HepG2 (cell line): ENCODE measurements around the gene ERCC2. TPM values are rescaled to one million over a fixed set of nuclear protein-coding genes. Genes with fewer than 3 reads are reported as not detected.
A peak's percentile ranks its signal among the peaks of the same experiment; 100 is the strongest.

ENCODE experiments used
- CBX2 ChIP-seq, 2 experiments: fragments of 200-600 bp in 1 of 2; sonication (generic); formaldehyde crosslinking in 1 of 2; IDR thresholded peaks; 2 replicates each; pipeline versions ENCODE4 v1.7.0 to v1.8.1; 2018 to 2022; ENCODE audit warnings: low read depth in 2 of 2, low read length in 1 of 2, mild to moderate bottlenecking in 1 of 2, missing genetic modification reagents in 1 of 2
- ETV6 ChIP-seq: sonication (generic); formaldehyde crosslinking; conservative IDR thresholded peaks from 2 replicates; pipeline ENCODE4 v1.4.0; 2020; ENCODE audit warnings: missing genetic modification reagents
- GZF1 ChIP-seq: sonication (generic); formaldehyde crosslinking; IDR thresholded peaks from 2 replicates; pipeline ENCODE4 v1.5.1; 2020; ENCODE audit warnings: mild to moderate bottlenecking, missing genetic modification reagents
- HDAC1 ChIP-seq: sonication (generic); formaldehyde crosslinking; IDR thresholded peaks from 2 replicates; pipeline ENCODE4 v1.5.1; 2020; ENCODE audit warnings: mild to moderate bottlenecking, missing genetic modification reagents
- NFIC ChIP-seq: IDR thresholded peaks from 2 replicates; pipeline ENCODE4 v1.6.1; 2012; ENCODE audit warnings: mild to moderate bottlenecking, low read length, inconsistent platforms
- NKX3-1 ChIP-seq: sonication (generic); formaldehyde crosslinking; IDR thresholded peaks from 2 replicates; pipeline ENCODE4 v1.5.0; 2020; ENCODE audit warnings: missing genetic modification reagents
- NR1H2 ChIP-seq: sonication (generic); formaldehyde crosslinking; IDR thresholded peaks from 2 replicates; pipeline ENCODE4 v1.8.1; 2022; ENCODE audit warnings: low read depth, missing genetic modification reagents, borderline replicate concordance
- TAF15 ChIP-seq: fragments of 200-400 bp; formaldehyde crosslinking; IDR thresholded peaks from one replicate; pipeline ENCODE4 v1.6.1; 2018; ENCODE audit warnings: mild to moderate bottlenecking, low read depth, low read length; ENCODE audit not compliant: poor library complexity, severe bottlenecking
- ZFP90 ChIP-seq: sonication (generic); formaldehyde crosslinking; IDR thresholded peaks from 2 replicates; pipeline ENCODE4 v1.8.0; 2022; ENCODE audit warnings: missing genetic modification reagents, mild to moderate bottlenecking, inconsistent platforms, borderline replicate concordance
- ZNF12 ChIP-seq: sonication (generic); formaldehyde crosslinking; IDR thresholded peaks from 2 replicates; pipeline ENCODE4 v1.5.0; 2020; ENCODE audit warnings: missing genetic modification reagents
- ZNF205 ChIP-seq: IDR thresholded peaks from 2 replicates; pipeline ENCODE4 v1.6.1; 2018; ENCODE audit warnings: missing biosample characterization, missing genetic modification reagents
- ZNF264 ChIP-seq: sonication (generic); formaldehyde crosslinking; IDR thresholded peaks from 2 replicates; pipeline ENCODE4 v1.4.0; 2020; ENCODE audit warnings: missing genetic modification reagents
- ZNF274 ChIP-seq: sonication (generic); formaldehyde crosslinking; IDR thresholded peaks from 2 replicates; pipeline ENCODE4 v1.5.1; 2020; ENCODE audit warnings: mild to moderate bottlenecking, missing genetic modification reagents
- ZNF510 ChIP-seq: sonication (generic); formaldehyde crosslinking; IDR thresholded peaks from 2 replicates; pipeline ENCODE4 v1.4.0; 2020; ENCODE audit warnings: low read depth, mild to moderate bottlenecking, missing genetic modification reagents
- ZNF546 ChIP-seq: sonication (generic); formaldehyde crosslinking; conservative IDR thresholded peaks from 2 replicates; pipeline ENCODE4 v1.8.1; 2023; ENCODE audit warnings: mild to moderate bottlenecking, missing genetic modification reagents
- ZNF737 ChIP-seq: sonication (generic); formaldehyde crosslinking; IDR thresholded peaks from 2 replicates; pipeline ENCODE4 v1.5.0; 2020; ENCODE audit warnings: missing genetic modification reagents, mild to moderate bottlenecking, borderline replicate concordance
- ZNF879 ChIP-seq: sonication (generic); formaldehyde crosslinking; IDR thresholded peaks from 2 replicates; pipeline ENCODE4 v1.8.1; 2023; ENCODE audit warnings: missing genetic modification reagents
- ZSCAN22 ChIP-seq: sonication (generic); formaldehyde crosslinking; IDR thresholded peaks from 2 replicates; pipeline ENCODE4 v1.4.0; 2020; ENCODE audit warnings: mild to moderate bottlenecking, missing genetic modification reagents
- polyA plus RNA-seq, 8 experiments: library from polyadenylated mRNA; depleted of rRNA in 3 of 8; stranded (reverse) in 7 of 8; unstranded in 1 of 8; fragments of >200 nt; fragmentation: Illumina TruSeq in 4 of 8; extraction: Trizol in 4 of 8; gene quantifications; 2 replicates each; pipeline versions ENCODE4 v1.2.1 to v1.2.3, GENCODE V29; 2011 to 2016; ENCODE audit warnings: low read depth in 4 of 8, missing spikeins in 1 of 8, mixed read lengths in 1 of 8; ENCODE audit not compliant: insufficient read depth in 1 of 8
- total RNA-seq, 5 experiments: library from RNA; depleted of rRNA; stranded (reverse); fragments of >200 nt; fragmentation: Illumina TruSeq; extraction: Trizol; gene quantifications; 2 replicates each; pipeline ENCODE4 v1.2.3, GENCODE V29; 2016; ENCODE audit warnings: low read depth in 1 of 5
- TF ChIP-seq, protein P1 (sequence below): IDR thresholded peaks from 2 replicates; pipeline ENCODE4 v1.6.1; 2016; ENCODE audit warnings: missing genetic modification reagents, missing compliant biosample characterization
- TF ChIP-seq, protein P2 (sequence below): sonication (generic); formaldehyde crosslinking; IDR thresholded peaks from 2 replicates; pipeline ENCODE4 v1.5.1; 2020; ENCODE audit warnings: missing genetic modification reagents, mild to moderate bottlenecking, borderline replicate concordance
- TF ChIP-seq, protein P3 (sequence below): sonication (generic); formaldehyde crosslinking; IDR thresholded peaks from 2 replicates; pipeline ENCODE4 v1.5.1; 2020; ENCODE audit warnings: mild to moderate bottlenecking, missing genetic modification reagents
- TF ChIP-seq, protein P4 (sequence below): sonication (generic); formaldehyde crosslinking; IDR thresholded peaks from 2 replicates; pipeline ENCODE4 v1.4.0; 2020; ENCODE audit warnings: mild to moderate bottlenecking, missing genetic modification reagents

Gene ERCC2
- total and polyA plus RNA-seq, 2 of the 13 experiments (the other 11 are each of a cell fraction or from before 2014, with no cell fraction given): 25.4 to 49.2 TPM

DNA sequence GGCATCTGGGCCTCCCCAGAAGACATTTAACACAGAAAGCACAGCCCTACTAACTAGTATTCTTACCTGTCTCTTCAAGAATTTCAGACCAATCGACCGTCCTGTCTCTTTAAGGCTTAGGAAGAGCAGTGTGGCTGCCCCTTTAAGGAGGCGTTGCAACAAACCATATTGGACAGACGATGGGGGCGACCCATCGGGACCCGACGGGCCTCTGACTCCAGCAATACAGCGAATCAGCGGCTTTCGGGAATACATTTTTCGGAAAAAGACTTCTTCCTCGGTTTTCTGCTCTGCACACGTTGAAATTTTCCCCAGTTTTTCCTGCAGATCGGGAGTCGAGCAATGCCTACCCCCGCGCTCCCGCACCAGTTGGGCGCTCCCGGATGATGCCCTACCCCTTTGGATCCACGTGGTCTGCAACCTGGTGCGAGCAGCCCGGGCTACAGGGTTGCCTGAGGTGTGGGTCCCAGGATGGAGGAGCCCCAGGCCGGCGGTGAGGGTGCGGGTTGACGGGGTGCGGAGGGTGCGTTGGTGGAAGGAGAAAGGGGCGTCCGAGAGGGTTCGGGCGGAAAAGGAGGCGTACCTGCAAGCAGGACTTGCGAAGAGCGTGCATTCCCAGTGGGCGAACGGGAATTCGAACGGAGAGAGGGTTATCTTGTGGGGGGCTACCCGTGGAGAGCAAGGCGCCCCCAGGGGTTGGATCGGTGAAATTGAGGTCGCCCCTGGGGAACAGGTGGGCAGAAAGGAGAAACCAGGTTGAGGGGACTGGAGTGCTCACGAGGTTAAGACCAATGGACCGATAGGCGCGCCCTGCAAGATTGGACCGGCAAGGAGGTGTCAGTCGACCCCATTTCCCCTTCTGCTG is 36.1 kb upstream of the ERCC2 start, which contains the start of gene POLR1G (continued):
- TF ChIP-seq TAF15 (no peak), ZNF510 (CRISPR knock-in tag) (peak; percentile 78; the same call in 1 of the 2 replicates), HDAC1 (CRISPR knock-in tag) (peak; percentile 96), ZNF205 (no peak), CBX2 (IDR thresholded peaks at IDR 0.05; ENCODE audit: low read depth, low read length) (no peak), CBX2 (CRISPR knock-in tag; IDR thresholded peaks at IDR 0.05; ENCODE audit: low read depth) (no peak), ZFP90 (CRISPR knock-in tag) (no peak), ZNF737 (CRISPR knock-in tag) (no peak), NFIC (0 out of 2 replicates have a peak, but pooled peaks have one; percentile 32), NR1H2 (no peak), ZNF264 (CRISPR knock-in tag) (peak; percentile 2; the same call in 1 of the 2 replicates), ZNF274 (CRISPR knock-in tag) (peak; percentile 30; the same call in 1 of the 2 replicates), ETV6 (no peak), NKX3-1 (peak; percentile 65; the same call in 1 of the 2 replicates), ZSCAN22 (CRISPR knock-in tag) (no peak), ZNF12 (CRISPR knock-in tag) (no peak), ZNF879 (CRISPR knock-in tag) (peak; percentile 44; the same call in 1 of the 2 replicates), GZF1 (0 out of 2 replicates have a peak, but pooled peaks have one; percentile 69), ZNF546 (CRISPR knock-in tag) (0 out of 2 replicates have a peak, but pooled peaks have one; percentile 56)
- TF ChIP-seq, protein P1, sequence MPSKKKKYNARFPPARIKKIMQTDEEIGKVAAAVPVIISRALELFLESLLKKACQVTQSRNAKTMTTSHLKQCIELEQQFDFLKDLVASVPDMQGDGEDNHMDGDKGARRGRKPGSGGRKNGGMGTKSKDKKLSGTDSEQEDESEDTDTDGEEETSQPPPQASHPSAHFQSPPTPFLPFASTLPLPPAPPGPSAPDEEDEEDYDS: peak; percentile 10; the same call in 1 of the 2 replicates
- TF ChIP-seq, protein P2, sequence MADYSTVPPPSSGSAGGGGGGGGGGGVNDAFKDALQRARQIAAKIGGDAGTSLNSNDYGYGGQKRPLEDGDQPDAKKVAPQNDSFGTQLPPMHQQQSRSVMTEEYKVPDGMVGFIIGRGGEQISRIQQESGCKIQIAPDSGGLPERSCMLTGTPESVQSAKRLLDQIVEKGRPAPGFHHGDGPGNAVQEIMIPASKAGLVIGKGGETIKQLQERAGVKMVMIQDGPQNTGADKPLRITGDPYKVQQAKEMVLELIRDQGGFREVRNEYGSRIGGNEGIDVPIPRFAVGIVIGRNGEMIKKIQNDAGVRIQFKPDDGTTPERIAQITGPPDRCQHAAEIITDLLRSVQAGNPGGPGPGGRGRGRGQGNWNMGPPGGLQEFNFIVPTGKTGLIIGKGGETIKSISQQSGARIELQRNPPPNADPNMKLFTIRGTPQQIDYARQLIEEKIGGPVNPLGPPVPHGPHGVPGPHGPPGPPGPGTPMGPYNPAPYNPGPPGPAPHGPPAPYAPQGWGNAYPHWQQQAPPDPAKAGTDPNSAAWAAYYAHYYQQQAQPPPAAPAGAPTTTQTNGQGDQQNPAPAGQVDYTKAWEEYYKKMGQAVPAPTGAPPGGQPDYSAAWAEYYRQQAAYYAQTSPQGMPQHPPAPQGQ (CRISPR knock-in tag): no peak
- TF ChIP-seq, protein P3, sequence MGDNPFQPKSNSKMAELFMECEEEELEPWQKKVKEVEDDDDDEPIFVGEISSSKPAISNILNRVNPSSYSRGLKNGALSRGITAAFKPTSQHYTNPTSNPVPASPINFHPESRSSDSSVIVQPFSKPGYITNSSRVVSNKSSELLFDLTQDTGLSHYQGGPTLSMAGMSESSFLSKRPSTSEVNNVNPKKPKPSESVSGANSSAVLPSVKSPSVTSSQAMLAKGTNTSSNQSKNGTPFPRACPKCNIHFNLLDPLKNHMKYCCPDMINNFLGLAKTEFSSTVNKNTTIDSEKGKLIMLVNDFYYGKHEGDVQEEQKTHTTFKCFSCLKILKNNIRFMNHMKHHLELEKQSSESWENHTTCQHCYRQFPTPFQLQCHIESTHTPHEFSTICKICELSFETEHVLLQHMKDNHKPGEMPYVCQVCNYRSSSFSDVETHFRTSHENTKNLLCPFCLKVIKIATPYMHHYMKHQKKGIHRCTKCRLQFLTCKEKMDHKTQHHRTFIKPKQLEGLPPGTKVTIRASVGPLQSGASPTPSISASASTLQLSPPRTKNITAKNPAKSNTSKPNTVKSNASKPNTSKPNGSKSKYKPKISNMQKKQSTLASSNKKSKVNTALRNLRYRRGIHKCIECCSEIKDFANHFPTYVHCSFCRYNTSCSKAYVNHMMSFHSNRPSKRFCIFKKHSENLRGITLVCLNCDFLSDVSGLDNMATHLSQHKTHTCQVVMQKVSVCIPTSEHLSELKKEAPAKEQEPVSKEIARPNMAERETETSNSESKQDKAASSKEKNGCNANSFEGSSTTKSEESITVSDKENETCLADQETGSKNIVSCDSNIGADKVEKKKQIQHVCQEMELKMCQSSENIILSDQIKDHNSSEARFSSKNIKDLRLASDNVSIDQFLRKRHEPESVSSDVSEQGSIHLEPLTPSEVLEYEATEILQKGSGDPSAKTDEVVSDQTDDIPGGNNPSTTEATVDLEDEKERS (CRISPR knock-in tag): no peak
- TF ChIP-seq, protein P4, sequence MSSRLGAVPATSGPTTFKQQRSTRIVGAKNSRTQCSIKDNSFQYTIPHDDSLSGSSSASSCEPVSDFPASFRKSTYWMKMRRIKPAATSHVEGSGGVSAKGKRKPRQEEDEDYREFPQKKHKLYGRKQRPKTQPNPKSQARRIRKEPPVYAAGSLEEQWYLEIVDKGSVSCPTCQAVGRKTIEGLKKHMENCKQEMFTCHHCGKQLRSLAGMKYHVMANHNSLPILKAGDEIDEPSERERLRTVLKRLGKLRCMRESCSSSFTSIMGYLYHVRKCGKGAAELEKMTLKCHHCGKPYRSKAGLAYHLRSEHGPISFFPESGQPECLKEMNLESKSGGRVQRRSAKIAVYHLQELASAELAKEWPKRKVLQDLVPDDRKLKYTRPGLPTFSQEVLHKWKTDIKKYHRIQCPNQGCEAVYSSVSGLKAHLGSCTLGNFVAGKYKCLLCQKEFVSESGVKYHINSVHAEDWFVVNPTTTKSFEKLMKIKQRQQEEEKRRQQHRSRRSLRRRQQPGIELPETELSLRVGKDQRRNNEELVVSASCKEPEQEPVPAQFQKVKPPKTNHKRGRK (CRISPR knock-in tag): no peak
